GM08714 (cell line): ENCODE data around the gene ZNF664.

Experiments
- H3K4me3 ChIP-seq: fragments of 200-500 bp; sonication (Bioruptor generic); 2 replicates; pipeline ENCODE4 v1.5.1; 2014; ENCODE audit warnings: mild to moderate bottlenecking, low read length, inconsistent platforms
- ZNF274 ChIP-seq: IDR thresholded peaks from 2 replicates; pipeline ENCODE4 v1.6.1; 2012; ENCODE audit warnings: mild to moderate bottlenecking, low read depth, low read length

The ZNF664 gene

DNA sequence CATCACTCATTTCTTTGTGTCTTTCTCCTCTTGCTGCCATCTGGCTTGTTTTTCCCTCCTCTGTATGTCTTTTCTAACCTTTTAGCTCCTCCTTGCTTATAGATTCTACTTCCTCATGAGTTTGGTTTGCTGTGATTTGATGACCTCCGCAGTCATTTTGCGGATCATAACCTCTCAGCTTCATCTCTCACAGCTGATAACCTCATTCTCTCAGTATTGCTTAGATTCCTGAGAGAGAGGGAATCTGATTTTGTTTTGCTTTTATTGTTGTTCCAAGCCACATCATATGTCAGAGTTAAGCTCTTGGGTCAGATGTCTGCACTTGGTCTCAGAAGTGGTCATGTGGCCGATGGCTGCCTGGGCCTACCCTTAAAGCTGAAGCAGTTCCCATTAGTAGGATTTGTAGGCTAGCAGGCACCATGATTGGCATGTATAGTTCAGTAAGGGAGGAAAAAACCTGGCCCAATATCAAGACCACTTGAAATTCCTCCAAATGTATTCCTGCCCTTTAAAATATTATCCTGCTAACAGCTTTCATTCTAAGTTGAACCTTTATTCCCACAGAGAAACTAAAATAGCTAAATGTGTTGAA lies 13.5 kb downstream of the ZNF664 start:
- TF ChIP-seq ZNF274, result no peak
- no peak overlapping the region for H3K4me3 ChIP-seq

DNA sequence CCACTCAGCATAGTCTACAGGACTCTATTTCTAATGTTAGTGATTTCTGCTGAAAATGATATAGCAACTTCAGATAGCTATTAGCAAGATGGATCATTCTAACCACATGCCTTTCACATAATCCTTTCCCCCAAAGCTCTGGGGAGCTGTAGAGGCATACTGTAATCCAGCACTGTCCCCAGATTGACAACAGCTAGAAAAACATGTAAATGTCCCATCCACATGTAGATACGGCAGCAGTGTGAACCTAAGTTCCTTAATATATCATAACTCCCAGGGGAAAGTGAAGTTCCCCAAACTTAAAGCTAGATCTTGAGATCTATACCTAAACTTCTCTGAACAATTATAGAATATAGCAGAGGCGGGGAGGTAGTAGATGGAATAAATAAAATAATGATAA lies 14.0 kb downstream of the ZNF664 start:
- H3K4me3 ChIP-seq, result no peak overlapping the region
- no peak for TF ChIP-seq ZNF274

DNA sequence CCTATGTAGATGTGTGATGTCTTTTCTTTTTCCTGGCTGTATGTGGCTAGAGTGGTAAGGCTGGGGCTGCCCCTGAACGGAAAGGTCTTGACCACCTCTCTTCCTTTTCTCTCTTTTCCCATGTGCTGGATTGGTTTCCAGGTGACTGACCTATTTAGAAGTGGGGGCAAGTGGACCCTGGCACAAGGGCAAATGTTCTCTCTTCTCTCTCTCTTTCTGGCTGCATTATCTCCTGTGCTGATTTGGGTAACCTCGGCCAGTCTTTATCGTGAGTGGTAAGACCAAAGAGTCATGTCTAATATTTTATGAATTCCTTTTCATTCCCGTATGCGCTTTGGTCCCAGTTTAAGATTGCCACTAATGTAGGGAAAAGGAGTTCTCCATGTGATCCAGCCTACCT lies 16.2 kb downstream of the ZNF664 start:
- H3K4me3 ChIP-seq, result no peak overlapping the region
- TF ChIP-seq ZNF274, result no peak

- TF ChIP-seq ZNF274, result no peak
- H3K4me3 ChIP-seq, result no peak overlapping the region
Observed at GRCh38 chr12:123989753-123990152, 16.7 kb downstream of the ZNF664 start.

GRCh38 chr12:123990511-123990910 lies 17.5 kb downstream of the ZNF664 start:
- TF ChIP-seq ZNF274, result no peak

GRCh38 chr12:123991372-123991951 lies 18.4 kb downstream of the ZNF664 start:
- no peak for TF ChIP-seq ZNF274
- no peak overlapping the region for H3K4me3 ChIP-seq

More at GRCh38 chr12:123990511-123990910, 17.5 kb downstream of the ZNF664 start:
- no peak overlapping the region for H3K4me3 ChIP-seq

GRCh38 chr12:123992118-123992825 lies 19.3 kb downstream of the ZNF664 start:
- H3K4me3 ChIP-seq, result no peak overlapping the region
- TF ChIP-seq ZNF274, result no peak

DNA sequence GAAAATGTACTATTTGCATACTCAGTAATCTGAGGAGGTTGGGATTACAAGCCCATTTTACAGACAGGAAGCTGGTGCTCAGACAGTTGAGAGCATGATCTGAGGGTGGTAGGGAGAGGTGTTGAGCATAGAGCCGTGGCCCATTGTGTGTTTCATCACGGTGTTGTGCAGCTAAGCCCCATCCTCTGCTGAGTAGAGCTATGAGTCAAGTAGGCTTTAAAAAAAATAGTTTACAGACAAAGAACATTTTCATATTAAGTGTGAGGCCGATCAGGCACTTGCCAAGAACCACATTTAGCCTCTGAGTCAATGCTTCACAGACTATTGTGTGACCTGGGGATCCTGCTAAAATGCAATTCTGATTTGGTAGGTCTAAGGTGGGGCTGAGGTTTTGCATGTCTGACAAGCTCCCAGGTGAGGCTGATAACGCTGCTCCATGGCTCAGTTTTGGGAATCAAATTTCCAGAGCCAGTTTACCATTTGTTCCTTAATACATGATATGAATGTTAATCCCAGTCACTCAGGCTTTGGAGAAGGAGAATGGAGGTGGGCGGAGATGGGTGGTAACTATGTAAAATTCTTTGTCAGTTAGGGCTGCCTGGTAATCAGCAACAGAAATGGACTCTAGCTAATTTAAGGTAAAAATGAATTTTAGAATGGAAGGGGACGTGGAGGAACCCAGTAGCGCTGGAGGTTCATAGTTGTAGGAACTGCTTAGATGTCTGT lies 22.2 kb downstream of the ZNF664 start:
- no peak for TF ChIP-seq ZNF274
- H3K4me3 ChIP-seq, result no peak overlapping the region

- no peak overlapping the region for H3K4me3 ChIP-seq
- TF ChIP-seq ZNF274, result no peak
Observed at GRCh38 chr12:123996581-123996980, 23.6 kb downstream of the ZNF664 start.

DNA sequence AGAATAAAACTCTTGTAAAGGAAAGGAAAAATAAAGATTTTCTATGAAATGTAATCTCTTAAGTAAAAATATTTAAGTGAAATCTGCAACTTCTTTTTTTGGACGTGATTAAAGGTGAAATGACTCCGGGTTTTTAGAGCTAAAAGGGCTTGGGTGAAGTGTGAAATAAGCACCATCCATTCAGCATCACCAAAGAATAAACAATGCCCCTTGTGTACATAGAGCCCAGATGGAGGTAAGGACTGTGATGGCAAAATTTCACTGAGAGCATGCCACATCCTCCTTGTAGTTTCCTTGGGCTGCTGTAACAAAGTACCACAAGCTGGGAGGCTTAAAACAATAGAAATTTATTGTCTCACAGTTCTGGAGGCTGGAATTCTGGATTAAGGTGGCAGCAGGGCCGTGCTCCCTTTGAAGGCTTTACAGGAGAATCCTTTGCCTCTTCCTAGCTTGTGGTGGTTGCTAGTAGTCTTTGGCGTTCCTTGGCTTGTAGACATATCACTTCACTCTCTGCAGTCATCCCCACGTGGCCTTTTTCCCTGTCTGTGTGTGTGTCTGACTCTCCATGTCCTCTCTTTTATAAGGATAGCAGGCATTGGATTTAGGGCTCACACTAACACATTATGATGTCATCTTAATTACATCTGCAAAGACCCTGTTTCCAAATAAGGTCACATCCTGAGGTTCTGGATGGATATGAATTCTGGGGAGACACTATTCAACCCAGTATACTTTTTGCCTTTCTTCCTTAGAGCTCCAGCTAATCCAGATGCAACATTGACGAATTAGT lies 24.2 kb downstream of the ZNF664 start:
- TF ChIP-seq ZNF274, result no peak

GRCh38 chr12:123997908-123998307 lies 24.9 kb downstream of the ZNF664 start:
- TF ChIP-seq ZNF274, result no peak
- H3K4me3 ChIP-seq, result no peak overlapping the region

More for the DNA sequence above, 24.2 kb downstream of the ZNF664 start:
- H3K4me3 ChIP-seq, result no peak overlapping the region

DNA sequence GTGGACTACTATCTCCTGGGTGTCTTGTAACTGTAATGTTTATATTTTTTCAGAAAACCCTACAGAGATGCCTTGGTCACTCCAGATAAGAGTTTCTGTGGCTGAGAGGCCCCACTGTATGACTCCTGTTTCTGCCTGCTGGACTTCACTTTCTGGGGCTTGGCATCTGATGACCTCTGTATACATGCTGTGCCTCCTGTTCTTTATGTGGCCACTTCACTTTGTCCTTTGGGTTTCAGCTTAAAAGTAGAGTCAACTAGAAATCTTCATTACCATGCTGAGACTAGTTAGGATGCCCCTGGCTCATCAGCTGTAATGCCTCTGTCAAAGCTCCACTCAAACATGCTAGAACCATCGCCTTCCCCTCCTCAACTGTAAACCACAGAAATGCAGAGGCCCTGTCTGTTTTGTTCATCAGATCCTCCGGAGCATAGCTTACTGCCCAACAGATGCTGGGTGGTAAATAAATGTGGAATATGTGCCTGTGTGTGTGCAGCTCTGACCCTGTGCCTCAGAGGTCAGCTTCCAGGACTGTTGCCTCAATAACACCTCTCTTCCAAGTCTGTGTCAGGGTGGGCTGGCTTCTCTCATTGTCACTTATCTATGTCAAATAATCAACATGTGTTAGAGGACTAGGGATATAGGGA lies 25.5 kb downstream of the ZNF664 start:
- no peak overlapping the region for H3K4me3 ChIP-seq
- no peak for TF ChIP-seq ZNF274

DNA sequence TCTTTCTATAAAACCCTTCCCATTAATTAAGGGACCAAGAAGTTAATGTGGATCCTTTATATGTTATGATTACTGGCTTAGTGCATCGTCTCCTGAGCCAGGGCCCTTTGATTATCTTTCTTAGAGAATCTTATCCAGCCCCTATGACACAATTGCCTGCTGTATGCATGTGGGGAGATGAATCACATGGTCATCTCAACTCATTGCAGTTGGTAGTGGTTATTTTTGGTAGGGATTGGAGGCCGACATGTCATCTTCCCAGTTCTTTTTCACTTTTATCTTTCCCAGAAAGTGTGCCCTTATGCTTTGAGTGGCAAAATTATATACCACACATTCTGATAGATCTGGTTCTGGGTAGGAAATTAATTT lies 26.0 kb downstream of the ZNF664 start:
- H3K4me3 ChIP-seq, result no peak overlapping the region
- TF ChIP-seq ZNF274, result no peak
